Liver (tissue), 9 donors: Measurements from ENCODE around the gene ELOVL3. TPM values are rescaled to one million over a fixed set of nuclear protein-coding genes. Genes with fewer than 3 reads are reported as not detected.
"Not testable (repeated sequence)": the region's sequence is repeated elsewhere in the genome, so short reads cannot be mapped to it uniquely, and the experiment has no call there.

Experiments
- DNase-seq: peaks from one replicate; pipeline ENCODE4 v3.0.0-alpha.2; 2017; ENCODE audit warnings: low spot score
- H3K27ac ChIP-seq, 2 donors: one replicate each; pipeline ENCODE4 v1.7.0; 2013; ENCODE audit warnings: inconsistent platforms in 2 of 2, low read length in 2 of 2, control low read depth in 1 of 2, low read depth in 1 of 2, mild to moderate bottlenecking in 1 of 2
- H3K27me3 ChIP-seq, 4 donors: one replicate each; pipeline versions ENCODE4 v1.6.1 to v1.7.0; 2013; ENCODE audit warnings: low read length in 3 of 4, inconsistent platforms in 1 of 4, mild to moderate bottlenecking in 1 of 4, moderate library complexity in 1 of 4; ENCODE audit not compliant: control insufficient read depth in 4 of 4, insufficient read depth in 4 of 4
- H3K36me3 ChIP-seq, 4 donors: one replicate each; pipeline versions ENCODE4 v1.6.1 to v1.7.0; 2013; ENCODE audit warnings: low read length in 3 of 4, mild to moderate bottlenecking in 3 of 4, low read depth in 1 of 4, moderate library complexity in 1 of 4; ENCODE audit not compliant: control insufficient read depth in 4 of 4, insufficient read depth in 3 of 4
- H3K4me1 ChIP-seq, 4 donors: one replicate each; pipeline versions ENCODE4 v1.6.1 to v1.7.0; 2013; ENCODE audit warnings: low read length in 3 of 4, mild to moderate bottlenecking in 3 of 4, moderate library complexity in 1 of 4; ENCODE audit not compliant: control insufficient read depth in 4 of 4, insufficient read depth in 4 of 4
- H3K4me3 ChIP-seq, 3 donors: one replicate each; pipeline versions ENCODE4 v1.6.1 to v1.7.0; 2013; ENCODE audit warnings: low read length in 3 of 3, control low read depth in 1 of 3, low read depth in 1 of 3, mild to moderate bottlenecking in 1 of 3
- H3K9ac ChIP-seq, 2 donors: one replicate each; pipeline ENCODE4 v1.7.0; 2013; ENCODE audit warnings: low read length in 2 of 2, mild to moderate bottlenecking in 2 of 2, moderate library complexity in 2 of 2, control low read depth in 1 of 2, low read depth in 1 of 2
- H3K9me3 ChIP-seq, 4 donors: one replicate each; pipeline versions ENCODE4 v1.6.1 to v1.7.0; 2013; ENCODE audit warnings: low read length in 3 of 4; ENCODE audit not compliant: control insufficient read depth in 4 of 4
- CTCF ChIP-seq: fragments of 150-350 bp; IDR thresholded peaks from 2 replicates; pipeline ENCODE4 v1.5.1; 2017; ENCODE audit warnings: improper control_type of control experiment, low read depth, low read length; ENCODE audit not compliant: missing input control
- FOXA1 ChIP-seq: IDR thresholded peaks from 2 replicates; pipeline ENCODE4 v1.6.1; 2016; ENCODE audit warnings: antibody characterized with exemption
- FOXA2 ChIP-seq: IDR thresholded peaks from 2 replicates; pipeline ENCODE4 v1.6.1; 2016; ENCODE audit warnings: antibody characterized with exemption
- HNF4A ChIP-seq, 2 donors: conservative IDR thresholded peaks; 2 replicates each; pipeline ENCODE4 v1.6.1; 2016; ENCODE audit warnings: antibody characterized with exemption in 2 of 2, mild to moderate bottlenecking in 2 of 2
- JUND ChIP-seq, 2 donors: IDR thresholded peaks; 2 replicates each; pipeline ENCODE4 v1.6.1; 2016; ENCODE audit warnings: antibody characterized with exemption in 2 of 2
- NR2F2 ChIP-seq: IDR thresholded peaks from 2 replicates; pipeline ENCODE4 v1.6.1; 2016; ENCODE audit warnings: antibody characterized with exemption
- RAD21 ChIP-seq, 2 donors: IDR thresholded peaks; 2 replicates each; pipeline ENCODE4 v1.6.1; 2016; ENCODE audit warnings: antibody characterized with exemption in 2 of 2, mild to moderate bottlenecking in 2 of 2
- REST ChIP-seq: IDR thresholded peaks from 2 replicates; pipeline ENCODE4 v1.6.1; 2016; ENCODE audit warnings: antibody characterized with exemption, mild to moderate bottlenecking
- TAF1 ChIP-seq: conservative IDR thresholded peaks from 2 replicates; pipeline ENCODE4 v1.6.1; 2016; ENCODE audit warnings: antibody characterized with exemption, mild to moderate bottlenecking
- WGBS: extraction: QIAGEN DNeasy Blood & Tissue Kit; methylation state at CpG from one replicate; pipeline ENCODE4 v1.1.7; 2013; 5-methylcytosine and 5-hydroxymethylcytosine counted together
- polyA plus RNA-seq, 2 donors: library from polyadenylated mRNA; stranded (reverse) in 1 of 2; unstranded in 1 of 2; fragments of 200-250 nt in 1 of 2; fragments of >200 nt in 1 of 2; fragmentation: Nextera tagmentation in 1 of 2; extraction: Ambion mirVana in 1 of 2; gene quantifications; one replicate each; pipeline versions ENCODE4 v1.2.1 to v1.2.3, GENCODE V29; 2013 to 2015
- total RNA-seq, 2 donors: library from RNA; depleted of rRNA; stranded (reverse); fragments of >200 nt; gene quantifications; one replicate each; pipeline ENCODE4 v1.2.3, GENCODE V29; 2014
- TF ChIP-seq, protein P1 (sequence below): IDR thresholded peaks from 2 replicates; pipeline ENCODE4 v1.6.1; 2016; ENCODE audit warnings: antibody characterized with exemption
- TF ChIP-seq, protein P2 (sequence below): IDR thresholded peaks from 2 replicates; pipeline ENCODE4 v1.6.1; 2016; ENCODE audit warnings: antibody characterized with exemption
- donor health status: healthy.
- donor health status: healthy.
- donor health status: healthy.
- donor health status: healthy.
- donor health status: healthy.

Gene ELOVL3
- total and polyA plus RNA-seq, 4 donors = 0.42 TPM; not detected in 3

DNA sequence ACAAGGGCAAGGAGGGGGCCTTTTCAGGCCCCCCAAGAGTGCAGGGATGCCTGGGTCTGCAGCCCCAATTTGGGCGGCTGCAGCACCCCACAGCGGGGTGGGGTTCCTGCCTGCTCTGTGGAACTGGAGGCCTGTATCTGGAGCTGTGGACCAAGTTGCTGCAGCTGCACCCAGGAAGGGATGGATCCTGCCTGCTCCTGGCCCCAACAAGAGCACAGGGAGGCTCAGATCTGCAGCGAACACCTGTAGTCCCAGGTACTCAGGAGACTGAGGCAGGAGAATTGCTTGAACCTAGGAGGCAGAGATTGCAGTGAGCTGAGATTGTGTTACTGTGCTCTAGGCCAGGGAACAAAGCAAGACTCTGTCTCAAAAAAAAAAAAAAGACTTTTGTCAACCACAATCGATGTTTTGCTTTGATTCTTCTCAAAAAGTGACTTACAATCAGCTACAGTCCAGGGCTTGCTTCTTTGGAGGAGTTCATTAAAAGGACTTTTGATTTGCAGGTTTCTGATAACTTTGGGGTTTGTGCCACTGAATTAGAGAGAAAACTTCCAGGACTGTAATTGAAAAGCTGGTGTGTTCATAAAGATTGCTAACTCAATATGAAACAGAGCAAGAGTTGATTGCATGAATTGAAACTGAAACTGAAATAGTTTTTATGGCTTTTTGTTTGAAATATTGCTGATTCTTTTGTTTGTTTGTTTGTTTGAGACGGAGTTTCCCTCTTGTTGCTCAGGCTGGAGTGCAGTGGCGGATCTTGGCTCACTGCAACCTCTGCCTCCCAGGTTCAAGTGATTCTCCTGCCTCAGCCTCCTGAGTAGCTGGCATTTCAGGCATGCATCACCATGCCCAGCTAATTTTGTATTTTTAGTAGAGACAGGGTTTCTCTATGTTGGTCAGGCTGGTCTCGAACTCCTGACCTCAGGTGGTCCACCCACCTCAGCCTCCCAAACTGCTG is 36.9 kb upstream of the ELOVL3 start:
- H3K36me3 ChIP-seq, H3K4me3 ChIP-seq, H3K27ac ChIP-seq, H3K9me3 ChIP-seq, H3K27me3 ChIP-seq, DNase-seq, H3K4me1 ChIP-seq: not testable (repeated sequence)
- peak overlapping the region in 1 of 2 donors; percentile 31 for H3K9ac ChIP-seq
- WGBS = 61% methylated on average over 7 of the region's 7 CpGs

GRCh38 chr10:102191956-102192355 is 34.1 kb upstream of the ELOVL3 start:
- TF ChIP-seq FOXA2 (no peak), TAF1 (no peak), REST (no peak), HNF4A (conservative IDR thresholded peaks at IDR 0.05) (no peak)
- H3K4me1 ChIP-seq = peaks cover 0 to 6% (median 3%) of the 10 kb centered on the region in 4 donors

DNA sequence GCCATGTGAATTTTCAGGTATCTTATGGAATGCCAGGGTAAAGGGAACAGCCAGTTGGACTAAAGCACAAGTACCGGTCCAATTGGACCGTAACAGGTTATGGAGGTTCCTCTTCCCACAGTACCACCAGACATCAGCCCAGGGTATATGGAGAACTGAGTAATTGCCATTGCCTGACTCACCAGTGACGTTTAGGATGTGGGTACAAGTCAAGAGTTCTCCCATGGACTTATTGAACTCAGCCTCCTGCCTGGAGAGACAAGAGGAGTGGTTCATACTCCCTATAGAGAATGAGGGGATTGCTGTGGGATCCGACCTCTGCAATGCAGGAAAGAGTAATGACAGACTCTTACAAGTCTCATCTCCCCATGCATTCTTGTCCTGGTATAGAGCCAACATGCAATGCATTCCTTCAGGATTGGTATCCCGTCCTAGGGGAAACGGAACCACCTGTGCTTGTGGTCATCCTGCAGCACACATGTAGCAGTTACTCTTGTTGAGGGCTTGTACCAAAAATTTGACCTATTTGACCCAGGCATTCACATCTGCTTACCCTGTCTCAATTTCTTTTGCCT is 30.7 kb upstream of the ELOVL3 start:
- no peak overlapping the region for H3K27ac ChIP-seq
- no peaks in the 10 kb centered on the region for H3K4me1 ChIP-seq
- no peaks in the 10 kb centered on the region for H3K27me3 ChIP-seq
- H3K9ac ChIP-seq = no peak overlapping the region
- no peaks in the 10 kb centered on the region for H3K9me3 ChIP-seq
- DNase-seq = no peak
- TF ChIP-seq TAF1 (no peak), RAD21 (IDR thresholded peaks at IDR 0.05) (no peak), FOXA1 (no peak), JUND (IDR thresholded peaks at IDR 0.05) (no peak), HNF4A (conservative IDR thresholded peaks at IDR 0.05) (no peak), NR2F2 (no peak), REST (no peak), CTCF (no peak)
- TF ChIP-seq, protein P1, sequence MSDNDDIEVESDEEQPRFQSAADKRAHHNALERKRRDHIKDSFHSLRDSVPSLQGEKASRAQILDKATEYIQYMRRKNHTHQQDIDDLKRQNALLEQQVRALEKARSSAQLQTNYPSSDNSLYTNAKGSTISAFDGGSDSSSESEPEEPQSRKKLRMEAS = no peak
- TF ChIP-seq, protein P2, sequence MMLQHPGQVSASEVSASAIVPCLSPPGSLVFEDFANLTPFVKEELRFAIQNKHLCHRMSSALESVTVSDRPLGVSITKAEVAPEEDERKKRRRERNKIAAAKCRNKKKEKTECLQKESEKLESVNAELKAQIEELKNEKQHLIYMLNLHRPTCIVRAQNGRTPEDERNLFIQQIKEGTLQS = no peak
- WGBS = 81% methylated on average over 6 of the region's 6 CpGs
- H3K36me3 ChIP-seq = no peaks in the 10 kb centered on the region
- no peak overlapping the region for H3K4me3 ChIP-seq

More at GRCh38 chr10:102191956-102192355, 34.1 kb upstream of the ELOVL3 start:
- H3K36me3 ChIP-seq = no peaks in the 10 kb centered on the region
- no peaks in the 10 kb centered on the region for H3K27me3 ChIP-seq
- 70% methylated on average over 7 of the region's 7 CpGs for WGBS
- H3K9ac ChIP-seq = no peak overlapping the region
- DNase-seq = no peak
- H3K9me3 ChIP-seq = no peaks in the 10 kb centered on the region
- H3K27ac ChIP-seq = no peak overlapping the region
- no peak overlapping the region for H3K4me3 ChIP-seq
